SK-MEL-5 (cell line): ENCODE data around the gene PKP4. TPM values are rescaled to one million over a fixed set of nuclear protein-coding genes. Genes with fewer than 3 reads are reported as not detected.

Experiments
- DNase-seq: peaks from one replicate; pipeline ENCODE4 v3.0.0-alpha.2; 2016; ENCODE audit warnings: low read depth, low spot score
- in situ Hi-C: cut with HindIII; loops from 2 replicates; pipeline ENCODE4 v1.10.0; 2016; ENCODE audit warnings: low sequenced_read_pairs, high pct_unique_total_duplicates, low pct_unique_long_range_greater_than_20kb
- total RNA-seq: library from RNA; depleted of rRNA; stranded (reverse); fragments of >200 nt; shearing (Covaris generic); gene quantifications from 2 replicates; pipeline ENCODE4 v1.2.3, GENCODE V29; 2014

PKP4 gene
- total RNA-seq, 1 experiment from 2014 or later, result 16.7 TPM

- in situ Hi-C loops, result no loop called here
Observed at GRCh38 chr2:158556124-158556523, 99.4 kb downstream of the PKP4 start.

GRCh38 chr2:158557752-158558151 lies 101.0 kb downstream of the PKP4 start:
- in situ Hi-C loops, result no loop called here
- no peak for DNase-seq

More at GRCh38 chr2:158556124-158556523, 99.4 kb downstream of the PKP4 start:
- no peak for DNase-seq

- in situ Hi-C loops, result no loop called here
Observed at GRCh38 chr2:158559252-158559651, 102.5 kb downstream of the PKP4 start.

GRCh38 chr2:158560259-158560658 lies 103.5 kb downstream of the PKP4 start:
- in situ Hi-C loops, result no loop called here

More at GRCh38 chr2:158559252-158559651, 102.5 kb downstream of the PKP4 start:
- DNase-seq, result no peak

GRCh38 chr2:158561054-158561453 lies 104.3 kb downstream of the PKP4 start:
- in situ Hi-C loops, result no loop called here
- no peak for DNase-seq

More at GRCh38 chr2:158560259-158560658, 103.5 kb downstream of the PKP4 start:
- no peak for DNase-seq

- DNase-seq, result no peak
- in situ Hi-C loops, result no loop called here
Observed at GRCh38 chr2:158567208-158567607, 110.5 kb downstream of the PKP4 start.

- in situ Hi-C loops, result no loop called here
- no peak for DNase-seq
Observed at GRCh38 chr2:158569284-158569683, 112.5 kb downstream of the PKP4 start.

GRCh38 chr2:158570869-158571268 lies 114.1 kb downstream of the PKP4 start:
- in situ Hi-C loops, result no loop called here
- no peak for DNase-seq

GRCh38 chr2:158573739-158574138 lies 117.0 kb downstream of the PKP4 start:
- DNase-seq, result no peak
- in situ Hi-C loops, result no loop called here

- in situ Hi-C loops, result no loop called here
Observed at GRCh38 chr2:158575051-158575635, 118.4 kb downstream of the PKP4 start.

GRCh38 chr2:158577141-158577540 lies 120.4 kb downstream of the PKP4 start:
- no peak for DNase-seq
- in situ Hi-C loops, result no loop called here

More at GRCh38 chr2:158575051-158575635, 118.4 kb downstream of the PKP4 start:
- DNase-seq, result no peak

GRCh38 chr2:158578703-158579330 lies 122.1 kb downstream of the PKP4 start:
- in situ Hi-C loops, result no loop called here
- DNase-seq, result no peak

GRCh38 chr2:158579928-158580327 lies 123.2 kb downstream of the PKP4 start:
- in situ Hi-C loops, result no loop called here
- DNase-seq, result no peak

- in situ Hi-C loops, result no loop called here
- DNase-seq, result no peak
Observed at GRCh38 chr2:158580760-158581159, 124.0 kb downstream of the PKP4 start.

- in situ Hi-C loops, result no loop called here
- no peak for DNase-seq
Observed at GRCh38 chr2:158582670-158583069, 125.9 kb downstream of the PKP4 start.

- in situ Hi-C loops, result no loop called here
- DNase-seq, result no peak
Observed at GRCh38 chr2:158583923-158584322, 127.2 kb downstream of the PKP4 start.

- in situ Hi-C loops, result no loop called here
- DNase-seq, result no peak
Observed at GRCh38 chr2:158586491-158586890, 129.7 kb downstream of the PKP4 start.

- in situ Hi-C loops, result no loop called here
- no peak for DNase-seq
Observed at GRCh38 chr2:158589303-158589702, 132.6 kb downstream of the PKP4 start.

- in situ Hi-C loops, result no loop called here
- DNase-seq, result no peak
Observed at GRCh38 chr2:158598862-158599517, 142.2 kb downstream of the PKP4 start.
